ENCODE results near the gene PDE8B. TPM values are rescaled to one million over a fixed set of nuclear protein-coding genes. Genes with fewer than 3 reads are reported as not detected.

PDE8B gene
- total and polyA plus RNA-seq, 2 experiments from 2014 or later = 0.45 to 0.91 TPM

GRCh38 chr5:77448831-77449230 is 238.4 kb downstream of the PDE8B start (continued):
- TF ChIP-seq ZNF462 (CRISPR knock-in tag; IDR thresholded peaks at IDR 0.05) = no peak

- TF ChIP-seq EZH2phosphoT487 (IDR thresholded peaks at IDR 0.05; ENCODE audit: unreplicated experiment) (no peak), ETS1 (IDR thresholded peaks at IDR 0.05) (no peak)
- H3K27ac Mint-ChIP-seq = no peak overlapping the region
These were observed 238.8 kb downstream of the PDE8B start for GRCh38 chr5:77449277-77449676.

More at GRCh38 chr5:77449277-77449676, 238.8 kb downstream of the PDE8B start:
- no peaks in the 10 kb centered on the region for H3K9me3 Mint-ChIP-seq
- no peak overlapping the region for H2AFZ ChIP-seq
- H3F3A ChIP-seq (replicated peaks; ENCODE audit: low read depth) = no peaks in the 10 kb centered on the region
- H3K79me2 ChIP-seq (replicated peaks; ENCODE audit: insufficient read depth) = no peaks in the 10 kb centered on the region; the same call in 1 of the 2 replicates
- no peak overlapping the region for H3K27ac ChIP-seq (ENCODE audit: low read depth)
- no peak overlapping the region for H3K4me3 ChIP-seq
- ATAC-seq (no peak), DNase-seq (ENCODE audit: low spot score) (no peak)
- no peak overlapping the region for H3K4me3 Mint-ChIP-seq
- H3K27me3 Mint-ChIP-seq (ENCODE audit: insufficient read depth, low read depth, poor library complexity) = peaks cover 7% of the 10 kb centered on the region
- peaks cover 10% of the 10 kb centered on the region; the same call in 1 of the 2 replicates for H3K36me3 ChIP-seq (ENCODE audit: insufficient read depth)
- 0 out of 2 replicates have a peak, but pooled peaks cover 7% of the 10 kb centered on the region for H4K20me1 ChIP-seq (replicated peaks; ENCODE audit: insufficient read depth)
- H3K36me3 Mint-ChIP-seq (ENCODE audit: low read depth) = peaks cover 30% of the 10 kb centered on the region
- H3K27me3 ChIP-seq (ENCODE audit: insufficient read depth) = no peaks in the 10 kb centered on the region
- H3K4me1 ChIP-seq (ENCODE audit: insufficient read depth) = no peaks in the 10 kb centered on the region
- H3K9me2 ChIP-seq (ENCODE audit: insufficient read depth) = no peaks in the 10 kb centered on the region
- H3K4me1 Mint-ChIP-seq = no peaks in the 10 kb centered on the region
- H3K4me2 ChIP-seq = no peak overlapping the region

Data from GM23338 (cell line).